Measurements from ENCODE around the gene RNF128.

RNF128 gene

DNA sequence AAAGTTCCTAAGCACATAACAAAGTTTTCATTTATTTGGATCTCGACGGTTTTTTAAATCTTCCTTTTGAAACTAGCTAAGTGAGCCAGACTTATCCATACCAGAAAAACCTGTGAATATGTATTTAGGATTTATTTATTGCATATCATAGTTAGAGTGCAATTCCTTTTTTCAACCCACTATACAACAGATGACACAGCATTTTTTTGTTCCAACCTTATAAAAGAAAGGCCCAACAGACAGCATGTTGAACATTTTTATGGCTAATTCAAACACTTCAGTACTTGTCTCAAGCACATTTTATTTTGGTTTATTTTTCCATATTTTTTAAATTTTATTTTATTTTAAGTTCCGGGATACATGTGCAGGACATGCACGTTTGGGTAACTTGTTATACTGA, 15.1 kb upstream of the RNF128 start:
- TF ChIP-seq SCRT1 (tag by site-specific recombination; IDR thresholded peaks at IDR 0.05; ENCODE audit: borderline replicate concordance) (no peak), ZNF596 (tag by site-specific recombination; IDR thresholded peaks at IDR 0.05) (no peak), ZNF664 (tag by site-specific recombination; IDR thresholded peaks at IDR 0.05) (no peak), MYNN (tag by site-specific recombination; IDR thresholded peaks at IDR 0.05; ENCODE audit: borderline replicate concordance) (no peak), ZNF639 (tag by site-specific recombination; IDR thresholded peaks at IDR 0.05) (no peak)
- ChIA-PET POLR2A (no interaction called here), CTCF (no interaction called here)
- Histone ChIP-seq H3K36me3 (ENCODE audit: control insufficient read depth in 2 of 2, insufficient read depth in 1 of 2, low read length in 2 of 2) (no peaks in the 10 kb centered on the region; a peak in 1 of 3 replicates), H3K9me3 (ENCODE audit: control insufficient read depth, insufficient read depth, low read depth, low read length) (no peaks in the 10 kb centered on the region), H3K4me1 (ENCODE audit: control insufficient read depth, insufficient read depth, low read length) (no peaks in the 10 kb centered on the region), H3K27ac (ENCODE audit: extremely low read depth, low read depth, low read length) (no peak overlapping the region), H3K4me3 (ENCODE audit: low read depth, low read length) (no peak overlapping the region)

DNA sequence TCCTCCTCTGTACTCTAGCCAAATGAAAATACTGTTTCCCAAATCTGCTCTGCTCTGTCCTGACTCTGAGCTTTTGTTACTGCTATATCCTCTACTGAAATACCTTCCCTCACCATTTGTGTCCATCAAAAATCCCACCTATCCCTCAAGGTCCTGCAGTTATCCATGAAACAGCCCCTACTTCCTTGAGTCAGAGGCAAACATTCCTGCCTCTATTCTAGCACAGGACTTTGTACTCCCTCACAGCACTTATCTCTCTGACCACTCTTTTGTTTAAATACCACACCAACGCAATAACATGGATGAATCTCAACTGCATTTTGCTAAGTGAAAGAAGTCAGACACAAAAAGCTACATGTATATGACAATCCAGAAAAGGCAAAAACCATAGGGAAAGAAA, 10.5 kb upstream of the RNF128 start:
- H3K4me1 ChIP-seq (ENCODE audit: control insufficient read depth, insufficient read depth, low read length), result no peaks in the 10 kb centered on the region
- no peaks in the 10 kb centered on the region for H3K36me3 ChIP-seq (ENCODE audit: control insufficient read depth in 2 of 2, insufficient read depth in 1 of 2, low read length in 2 of 2)
- H3K9me3 ChIP-seq (ENCODE audit: control insufficient read depth, insufficient read depth, low read depth, low read length), result no peaks in the 10 kb centered on the region
- no peak overlapping the region for H3K27ac ChIP-seq (ENCODE audit: extremely low read depth, low read depth, low read length)
- no peak overlapping the region for H3K4me3 ChIP-seq (ENCODE audit: low read depth, low read length)
- POLR2A ChIA-PET, result no interaction called here
- CTCF ChIA-PET, result no interaction called here
- TF ChIP-seq IKZF3 (tag by site-specific recombination; IDR thresholded peaks at IDR 0.05) (no peak), ZNF544 (tag by site-specific recombination; IDR thresholded peaks at IDR 0.05) (no peak), ZNF274 (IDR thresholded peaks at IDR 0.05; ENCODE audit: low read length) (no peak), ZNF274 (tag by site-specific recombination; IDR thresholded peaks at IDR 0.05; ENCODE audit: borderline replicate concordance) (no peak), ZNF629 (tag by site-specific recombination; IDR thresholded peaks at IDR 0.05) (no peak), EGR2 (tag by site-specific recombination; IDR thresholded peaks at IDR 0.05; ENCODE audit: low read depth) (no peak), ZNF600 (tag by site-specific recombination; IDR thresholded peaks at IDR 0.05) (no peak), ATF2 (tag by site-specific recombination; IDR thresholded peaks at IDR 0.05; ENCODE audit: low read depth) (no peak), ZNF184 (tag by site-specific recombination; IDR thresholded peaks at IDR 0.05) (no peak), SCRT1 (tag by site-specific recombination; IDR thresholded peaks at IDR 0.05; ENCODE audit: borderline replicate concordance) (no peak), MZF1 (tag by site-specific recombination; IDR thresholded peaks at IDR 0.05; ENCODE audit: borderline replicate concordance) (no peak), PRDM1 (tag by site-specific recombination; IDR thresholded peaks at IDR 0.05) (no peak), ZNF76 (tag by site-specific recombination; IDR thresholded peaks at IDR 0.05; ENCODE audit: borderline replicate concordance, low read depth) (no peak), ZNF621 (tag by site-specific recombination; IDR thresholded peaks at IDR 0.05) (no peak), ZNF658 (tag by site-specific recombination; IDR thresholded peaks at IDR 0.05) (no peak), ZBTB7A (tag by site-specific recombination; IDR thresholded peaks at IDR 0.05; ENCODE audit: low read depth) (no peak), ZNF121 (tag by site-specific recombination; IDR thresholded peaks at IDR 0.05) (no peak), ZSCAN30 (tag by site-specific recombination; IDR thresholded peaks at IDR 0.05) (no peak), ZNF19 (tag by site-specific recombination; IDR thresholded peaks at IDR 0.05; ENCODE audit: low read depth) (no peak), ZNF2 (tag by site-specific recombination; IDR thresholded peaks at IDR 0.05) (no peak)

Data from HEK293 (cell line).